OCI-LY1 (cell line): ENCODE data around the gene SLC6A18.

Experiments used
- EZH2 ChIP-seq: fragments of 200-600 bp; sonication (generic), shearing (Covaris generic); IDR thresholded peaks from 2 replicates; pipeline ENCODE4 v1.8.0; 2017; ENCODE audit warnings: borderline replicate concordance, mixed run types, mild to moderate bottlenecking, antibody characterized with exemption, low read length, moderate library complexity, mixed read lengths
- TF ChIP-seq, protein P1 (sequence below): fragments of 200-600 bp; sonication (generic), shearing (Covaris generic); IDR thresholded peaks from 2 replicates; pipeline ENCODE4 v1.5.1; 2017; ENCODE audit warnings: mild to moderate bottlenecking, antibody characterized with exemption, low read length, moderate library complexity, mixed read lengths

DNA sequence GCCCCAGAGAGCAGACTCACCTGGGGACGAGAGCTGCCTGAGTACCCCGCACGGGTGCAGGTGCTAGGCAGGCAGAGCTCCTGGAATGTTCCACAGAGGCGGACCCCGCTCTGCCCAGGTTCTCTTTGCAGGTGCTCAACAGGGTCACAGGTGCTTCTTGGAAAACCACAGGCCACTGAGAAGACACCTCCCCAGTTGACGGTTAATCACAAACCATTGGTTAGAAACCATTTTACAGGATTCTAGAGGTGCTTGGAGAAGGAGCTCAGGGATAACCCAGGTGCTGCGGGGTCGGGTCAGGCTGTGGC lies 41.1 kb upstream of the SLC6A18 start:
- TF ChIP-seq, protein P1, sequence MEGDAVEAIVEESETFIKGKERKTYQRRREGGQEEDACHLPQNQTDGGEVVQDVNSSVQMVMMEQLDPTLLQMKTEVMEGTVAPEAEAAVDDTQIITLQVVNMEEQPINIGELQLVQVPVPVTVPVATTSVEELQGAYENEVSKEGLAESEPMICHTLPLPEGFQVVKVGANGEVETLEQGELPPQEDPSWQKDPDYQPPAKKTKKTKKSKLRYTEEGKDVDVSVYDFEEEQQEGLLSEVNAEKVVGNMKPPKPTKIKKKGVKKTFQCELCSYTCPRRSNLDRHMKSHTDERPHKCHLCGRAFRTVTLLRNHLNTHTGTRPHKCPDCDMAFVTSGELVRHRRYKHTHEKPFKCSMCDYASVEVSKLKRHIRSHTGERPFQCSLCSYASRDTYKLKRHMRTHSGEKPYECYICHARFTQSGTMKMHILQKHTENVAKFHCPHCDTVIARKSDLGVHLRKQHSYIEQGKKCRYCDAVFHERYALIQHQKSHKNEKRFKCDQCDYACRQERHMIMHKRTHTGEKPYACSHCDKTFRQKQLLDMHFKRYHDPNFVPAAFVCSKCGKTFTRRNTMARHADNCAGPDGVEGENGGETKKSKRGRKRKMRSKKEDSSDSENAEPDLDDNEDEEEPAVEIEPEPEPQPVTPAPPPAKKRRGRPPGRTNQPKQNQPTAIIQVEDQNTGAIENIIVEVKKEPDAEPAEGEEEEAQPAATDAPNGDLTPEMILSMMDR: no peak
- TF ChIP-seq EZH2: no peak
